GM18499 (cell line): Measurements from ENCODE around the gene TMEM82.

ENCODE experiments used
- ATAC-seq: cut with Tn5 transposase; IDR thresholded peaks from one replicate; pipeline ENCODE4 v1.9.1; 2021; ENCODE audit warnings: moderate number of reproducible peaks; ENCODE audit not compliant: insufficient read depth, unreplicated experiment

The TMEM82 gene

GRCh38 chr1:15719381-15720120, 22.7 kb upstream of the TMEM82 start:
- ATAC-seq: no peak

- no peak for ATAC-seq
Measured at GRCh38 chr1:15720861-15721260, 21.4 kb upstream of the TMEM82 start.

GRCh38 chr1:15722411-15722810, 19.9 kb upstream of the TMEM82 start:
- ATAC-seq: no peak

GRCh38 chr1:15722836-15723532, 19.3 kb upstream of the TMEM82 start:
- no peak for ATAC-seq

- ATAC-seq: no peak
Measured at GRCh38 chr1:15723631-15724246, 18.6 kb upstream of the TMEM82 start.

- no peak for ATAC-seq
Measured at GRCh38 chr1:15724949-15725880, 17.1 kb upstream of the TMEM82 start.

GRCh38 chr1:15726508-15726907, 15.8 kb upstream of the TMEM82 start:
- ATAC-seq: no peak

- no peak for ATAC-seq
Measured at GRCh38 chr1:15727021-15727420, 15.3 kb upstream of the TMEM82 start.

GRCh38 chr1:15727424-15727823, 14.9 kb upstream of the TMEM82 start:
- ATAC-seq: no peak

GRCh38 chr1:15727866-15728534, 14.3 kb upstream of the TMEM82 start:
- no peak for ATAC-seq

GRCh38 chr1:15728937-15729657, 13.2 kb upstream of the TMEM82 start:
- no peak for ATAC-seq

GRCh38 chr1:15730423-15730822, 11.9 kb upstream of the TMEM82 start:
- no peak for ATAC-seq

- ATAC-seq: no peak
Measured at GRCh38 chr1:15730936-15731335, 11.4 kb upstream of the TMEM82 start.

- ATAC-seq: no peak
Measured at GRCh38 chr1:15731735-15732685, 10.3 kb upstream of the TMEM82 start.

GRCh38 chr1:15732686-15733081, 9.6 kb upstream of the TMEM82 start:
- ATAC-seq: no peak

- no peak for ATAC-seq
Measured at GRCh38 chr1:15733218-15733725, 9.0 kb upstream of the TMEM82 start.

- ATAC-seq: no peak
Measured at GRCh38 chr1:15733726-15734226, 8.5 kb upstream of the TMEM82 start.

GRCh38 chr1:15734296-15734695, 8.0 kb upstream of the TMEM82 start:
- ATAC-seq: no peak
